ENCODE results near the gene INPP5A.
"Not testable (repeated sequence)": the region's sequence is repeated elsewhere in the genome, so short reads cannot be mapped to it uniquely, and the experiment has no call there.

Gene INPP5A

GRCh38 chr10:132503581-132504421 lies 33.8 kb upstream of the INPP5A start:
- DNase-seq (ENCODE audit: low spot score), result no peak

GRCh38 chr10:132504501-132505272 lies 32.9 kb upstream of the INPP5A start:
- no peak for DNase-seq (ENCODE audit: low spot score)

- not testable (repeated sequence) for DNase-seq (ENCODE audit: low spot score)
These were observed 32.0 kb upstream of the INPP5A start for GRCh38 chr10:132505546-132505945.

GRCh38 chr10:132506711-132507408 lies 30.7 kb upstream of the INPP5A start:
- peak; percentile 48 for DNase-seq (ENCODE audit: low spot score)

GRCh38 chr10:132507409-132507955 lies 30.1 kb upstream of the INPP5A start:
- DNase-seq (ENCODE audit: low spot score), result no peak

- DNase-seq (ENCODE audit: low spot score), result no peak
These were observed 29.6 kb upstream of the INPP5A start for GRCh38 chr10:132507956-132508490.

- no peak for DNase-seq (ENCODE audit: low spot score)
These were observed 28.8 kb upstream of the INPP5A start for GRCh38 chr10:132508581-132509443.

- no peak for DNase-seq (ENCODE audit: low spot score)
These were observed 27.9 kb upstream of the INPP5A start for GRCh38 chr10:132509506-132510173.

GRCh38 chr10:132510174-132510611 lies 27.4 kb upstream of the INPP5A start:
- no peak for DNase-seq (ENCODE audit: low spot score)

- DNase-seq (ENCODE audit: low spot score), result no peak
These were observed 26.2 kb upstream of the INPP5A start for GRCh38 chr10:132511121-132512051.

GRCh38 chr10:132512052-132512442 lies 25.5 kb upstream of the INPP5A start:
- no peak for DNase-seq (ENCODE audit: low spot score)

GRCh38 chr10:132512693-132513345 lies 24.8 kb upstream of the INPP5A start:
- no peak for DNase-seq (ENCODE audit: low spot score)

- DNase-seq (ENCODE audit: low spot score), result no peak
These were observed 22.6 kb upstream of the INPP5A start for GRCh38 chr10:132514821-132515520.

GRCh38 chr10:132515811-132516726 lies 21.5 kb upstream of the INPP5A start:
- DNase-seq (ENCODE audit: low spot score), result no peak

- DNase-seq (ENCODE audit: low spot score), result peak; percentile 70
These were observed 20.5 kb upstream of the INPP5A start for GRCh38 chr10:132516771-132517725.
